HG03135 (cell line): ENCODE measurements around the gene ACAD11.
"Not testable (repeated sequence)": the region's sequence is repeated elsewhere in the genome, so short reads cannot be mapped to it uniquely, and the experiment has no call there.

Experiments
- ATAC-seq: cut with Tn5 transposase; IDR thresholded peaks from one replicate; pipeline ENCODE4 v1.9.1; 2021; ENCODE audit warnings: mild to moderate bottlenecking, moderate library complexity; ENCODE audit not compliant: unreplicated experiment

Gene ACAD11

GRCh38 chr3:132650153-132650552 lies 9.5 kb downstream of the ACAD11 start:
- ATAC-seq: no peak

DNA sequence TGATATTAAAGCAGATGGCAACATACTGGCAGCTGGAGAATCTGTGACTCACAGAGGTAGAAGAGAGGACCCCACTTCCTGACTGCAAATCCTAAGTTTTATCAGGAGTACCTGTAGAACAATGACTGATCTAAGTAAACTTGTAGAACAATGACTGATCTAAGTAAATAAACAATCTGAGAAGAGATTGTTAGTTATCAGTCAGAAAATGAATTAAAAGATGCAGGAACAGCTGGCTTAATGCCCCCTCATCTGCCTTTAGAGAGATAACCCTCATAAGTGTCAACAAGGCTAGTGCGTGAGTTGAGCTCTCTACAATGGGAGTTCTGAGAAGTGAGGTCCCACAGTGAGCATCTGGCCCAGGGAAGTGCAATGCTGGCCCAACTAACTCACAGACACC lies 14.6 kb downstream of the ACAD11 start:
- ATAC-seq: no peak

GRCh38 chr3:132643366-132643765 lies 16.2 kb downstream of the ACAD11 start:
- no peak for ATAC-seq

- ATAC-seq: no peak
Observed at GRCh38 chr3:132642539-132642847, 17.1 kb downstream of the ACAD11 start.

DNA sequence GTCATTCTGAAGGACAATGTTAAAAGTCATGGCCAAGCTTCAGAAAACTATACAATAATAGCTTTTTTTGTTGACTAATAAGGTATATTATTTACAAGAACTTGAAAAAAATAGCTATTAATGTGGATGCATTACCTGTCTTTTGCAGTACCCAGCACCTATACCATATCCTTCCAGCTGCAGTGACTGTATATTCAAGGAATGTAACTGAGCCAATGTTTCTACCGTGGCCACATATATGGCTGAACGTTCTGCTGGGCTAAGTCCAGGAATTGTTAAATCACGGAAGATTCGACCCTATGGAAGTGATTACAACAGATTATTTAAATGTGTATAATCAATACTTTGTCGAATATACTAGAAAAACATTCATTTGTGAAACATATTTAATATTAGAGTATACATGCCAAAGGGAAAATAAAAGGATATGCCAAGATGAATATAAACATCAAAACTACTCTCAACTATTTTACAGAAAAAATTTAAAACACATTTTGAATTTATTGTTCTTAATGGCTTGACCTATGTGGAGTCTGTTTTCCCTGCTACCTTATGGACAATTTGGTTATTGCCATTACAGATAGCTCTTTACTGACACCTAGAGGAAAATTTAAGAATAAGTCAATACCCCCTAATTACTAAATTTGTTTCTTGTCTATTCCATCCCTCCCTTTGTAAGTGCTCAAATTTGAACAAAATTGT lies 17.6 kb downstream of the ACAD11 start:
- ATAC-seq: no peak

- ATAC-seq: not testable (repeated sequence)
Observed at GRCh38 chr3:132641427-132641826, 18.2 kb downstream of the ACAD11 start.

GRCh38 chr3:132638706-132639105 lies 20.9 kb downstream of the ACAD11 start:
- ATAC-seq: no peak

DNA sequence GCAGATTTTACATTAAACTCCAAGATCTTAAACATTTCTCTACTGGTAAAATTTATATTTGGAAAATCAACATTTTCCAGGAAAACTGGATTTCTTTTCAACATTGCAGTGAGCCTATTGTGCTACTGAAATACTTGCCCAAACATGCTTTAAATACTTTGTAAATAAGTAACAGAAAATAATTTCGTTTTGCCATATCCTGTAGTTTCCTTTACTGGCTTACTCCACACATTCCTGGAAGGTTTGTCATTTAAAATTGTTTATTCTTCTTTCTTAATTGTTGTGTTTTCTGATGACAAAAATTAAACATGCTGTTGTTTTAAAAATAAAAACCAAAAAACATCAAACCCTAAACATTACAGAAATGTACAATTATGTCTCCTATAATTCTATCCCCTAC lies 22.0 kb downstream of the ACAD11 start:
- ATAC-seq: no peak

DNA sequence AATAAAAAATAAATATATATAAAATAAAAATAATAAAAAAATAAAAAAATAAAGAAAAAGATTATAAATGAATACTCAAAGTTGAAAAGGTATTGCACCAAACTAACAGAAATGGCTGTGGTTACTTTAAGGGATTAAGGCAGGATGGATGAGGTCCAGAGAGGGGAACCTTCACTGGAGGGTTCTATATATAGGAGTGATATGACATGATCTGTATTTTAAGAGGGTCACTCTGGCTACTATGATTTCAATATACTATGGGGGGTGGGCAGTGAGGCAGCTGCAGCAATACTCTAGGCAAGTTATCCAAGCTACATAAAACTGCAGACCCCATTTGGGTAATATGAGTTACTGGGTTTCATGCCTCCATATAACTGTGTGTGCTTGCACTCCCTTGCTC lies 24.6 kb downstream of the ACAD11 start:
- no peak for ATAC-seq

DNA sequence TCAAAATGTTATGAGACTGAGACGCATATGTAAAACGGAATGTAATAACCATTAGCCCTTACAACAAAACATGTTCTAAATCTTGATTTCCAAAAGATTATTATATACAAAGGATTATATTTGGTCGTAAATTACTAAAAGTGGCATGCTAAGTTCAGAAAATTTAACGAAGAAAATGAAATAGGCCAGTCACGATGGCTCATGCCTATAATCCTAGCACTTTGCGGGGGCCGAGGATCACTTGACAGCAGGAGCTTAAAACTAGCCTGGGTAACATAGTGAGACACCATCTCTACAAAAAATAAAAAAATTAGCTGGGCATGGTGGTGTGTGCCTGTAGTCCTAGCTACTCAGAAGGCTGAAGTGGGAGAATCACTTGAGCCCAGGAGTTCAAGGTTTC lies 29.0 kb downstream of the ACAD11 start:
- no peak for ATAC-seq

- no peak for ATAC-seq
Observed at GRCh38 chr3:132629928-132630327, 29.7 kb downstream of the ACAD11 start.

- ATAC-seq: no peak
Observed at GRCh38 chr3:132628157-132628556, 31.5 kb downstream of the ACAD11 start.

DNA sequence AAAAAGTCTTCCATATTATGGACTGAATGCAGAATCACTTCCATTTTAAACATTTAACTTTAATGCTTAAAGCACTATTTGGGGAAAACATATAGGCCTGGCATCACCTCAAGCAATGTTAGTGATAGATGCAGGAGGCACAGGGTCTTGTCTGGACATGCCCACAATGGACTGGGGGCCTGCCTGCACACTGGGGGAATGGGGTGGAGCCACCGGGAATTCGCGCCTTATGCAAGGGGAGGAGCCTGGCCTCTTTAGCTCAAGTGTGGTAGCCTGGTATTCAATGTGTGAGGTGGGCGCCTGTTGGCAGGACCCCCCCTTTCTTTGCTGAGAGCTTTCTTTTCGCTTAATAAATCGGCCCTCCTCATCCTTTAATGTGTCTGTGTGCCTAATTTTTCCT lies 32.7 kb downstream of the ACAD11 start:
- ATAC-seq: no peak

DNA sequence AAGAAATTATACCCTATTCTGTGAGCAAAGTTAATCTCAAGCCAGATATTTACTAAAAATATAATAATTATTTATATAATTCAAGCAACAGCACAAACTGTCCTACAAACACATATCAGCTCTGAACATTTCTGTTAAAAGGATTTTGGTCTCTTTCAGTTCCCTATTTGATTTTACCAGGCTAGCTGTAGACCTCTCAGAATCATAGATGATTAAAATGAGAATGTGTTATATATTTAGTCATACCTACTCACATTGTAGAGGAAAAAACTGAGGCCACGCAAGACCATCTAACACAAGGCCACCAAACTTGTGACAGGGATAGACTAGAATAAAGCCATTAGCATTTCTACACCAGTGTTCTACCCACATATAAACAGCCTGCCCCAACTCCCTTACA lies 34.0 kb downstream of the ACAD11 start:
- peak; percentile 87 for ATAC-seq

- no peak for ATAC-seq
Observed at GRCh38 chr3:132624790-132625189, 34.8 kb downstream of the ACAD11 start.

- ATAC-seq: no peak
Observed at GRCh38 chr3:132623646-132624045, 36.0 kb downstream of the ACAD11 start.

- no peak for ATAC-seq
Observed at GRCh38 chr3:132622761-132623160, 36.8 kb downstream of the ACAD11 start.

- ATAC-seq: no peak
Observed at GRCh38 chr3:132622148-132622547, 37.5 kb downstream of the ACAD11 start.

DNA sequence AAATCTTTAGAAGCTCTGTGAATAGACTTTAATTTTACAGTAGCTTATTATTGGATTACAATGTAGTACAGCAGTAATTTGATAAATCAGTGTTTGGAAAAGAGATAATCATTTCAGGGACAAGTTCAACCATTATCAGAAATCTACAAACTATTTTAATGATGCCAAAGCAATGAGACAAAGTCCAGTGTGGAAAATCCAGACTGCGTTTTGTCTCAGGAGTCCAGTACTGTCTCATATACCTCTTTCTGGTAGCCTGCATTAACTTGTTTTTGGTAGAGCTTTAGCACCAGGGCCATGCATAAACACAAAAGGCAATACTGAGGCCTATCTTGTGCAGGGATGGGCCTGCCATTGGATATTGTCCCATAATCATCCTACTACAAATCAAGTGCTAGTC lies 42.8 kb downstream of the ACAD11 start:
- ATAC-seq: no peak

DNA sequence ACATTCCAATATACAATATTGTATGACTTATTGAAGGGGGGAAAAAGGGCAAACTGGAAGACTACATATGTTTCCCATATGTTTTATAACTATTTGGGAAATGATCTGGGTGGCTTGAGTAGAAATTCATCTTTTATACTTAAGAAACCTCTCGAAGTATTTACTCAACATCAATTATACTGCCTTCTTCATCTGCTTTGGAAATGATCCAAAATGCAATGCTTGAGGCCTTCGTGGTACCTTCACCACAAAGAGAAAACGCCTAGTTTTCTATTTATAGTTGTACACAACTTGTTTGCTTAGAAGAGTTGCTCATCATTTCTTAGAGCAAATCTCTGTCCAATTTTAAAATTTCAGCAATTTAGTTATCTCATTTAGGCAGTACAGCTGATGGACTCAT lies 43.7 kb downstream of the ACAD11 start:
- no peak for ATAC-seq

DNA sequence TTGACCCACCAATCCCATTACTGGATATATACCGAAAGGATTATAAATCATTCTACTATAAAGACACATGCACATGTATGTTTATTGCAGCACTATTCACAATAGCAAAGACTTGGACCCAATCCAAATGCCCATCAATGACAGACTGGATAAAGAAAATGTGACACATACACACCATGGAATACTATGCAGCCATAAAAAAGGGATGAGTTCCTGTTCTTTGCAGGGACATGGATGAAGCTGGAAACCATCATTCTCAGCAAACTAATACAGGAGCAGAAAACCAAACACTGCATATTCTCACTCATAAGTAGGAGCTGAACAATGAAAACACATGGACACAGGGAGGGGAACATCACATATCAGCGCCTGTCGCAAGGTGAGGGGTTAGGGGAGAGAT lies 44.3 kb downstream of the ACAD11 start:
- not testable (repeated sequence) for ATAC-seq

DNA sequence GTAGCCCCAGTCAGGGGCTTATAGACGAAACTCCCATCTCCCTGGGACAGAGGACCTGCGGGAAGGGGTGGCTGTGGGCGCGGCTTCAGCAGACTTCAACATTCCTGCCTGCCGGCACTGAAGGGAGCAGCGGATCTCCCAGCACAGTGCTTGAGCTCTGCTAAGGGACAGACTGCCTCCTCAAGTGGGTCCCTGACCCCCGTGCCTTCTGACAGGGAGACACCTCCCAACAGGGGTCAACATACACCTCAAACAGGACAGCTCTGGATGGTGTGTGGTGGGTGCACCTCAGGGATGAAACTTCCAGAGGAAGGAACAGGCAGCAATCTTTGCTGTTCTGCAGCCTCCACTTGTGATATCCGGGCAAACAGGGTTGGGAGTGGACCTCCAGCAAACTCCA lies 53.0 kb downstream of the ACAD11 start:
- ATAC-seq: not testable (repeated sequence)

DNA sequence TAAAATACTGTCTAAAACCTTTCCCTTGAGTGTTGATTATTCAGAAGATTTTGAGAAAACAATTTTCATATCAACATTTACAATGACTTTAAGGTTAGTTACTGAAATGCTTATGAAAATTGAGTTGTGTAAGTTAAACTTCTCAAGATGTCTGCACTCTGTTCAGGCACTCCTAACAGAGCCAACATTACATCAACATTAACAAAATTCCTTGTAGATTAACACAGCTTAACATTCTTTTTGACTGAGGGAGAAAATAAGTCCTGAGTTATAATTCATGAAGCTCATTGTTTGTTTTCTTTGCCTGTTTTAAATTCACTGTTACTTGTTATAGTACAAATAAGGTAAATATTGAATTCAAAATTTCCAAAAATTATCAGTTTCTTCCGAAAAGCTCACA lies 53.5 kb downstream of the ACAD11 start:
- no peak for ATAC-seq
